GM23338 (cell line): Measurements from ENCODE around the gene STAT4. TPM values are rescaled to one million over a fixed set of nuclear protein-coding genes. Genes with fewer than 3 reads are reported as not detected.

Experiments
- ATAC-seq: fragments of 200-7000 bp; cut with Tn5 transposase; 3 replicates; pipeline ENCODE4 v1.9.1; 2020
- DNase-seq: peaks from one replicate; pipeline ENCODE4 v3.0.0-alpha.2; 2015; ENCODE audit warnings: low spot score
- H2AFZ ChIP-seq: fragments of 200-600 bp; sonication (generic); 2 replicates; pipeline ENCODE4 v1.8.0; 2016; ENCODE audit warnings: antibody characterized with exemption, mild to moderate bottlenecking, moderate library complexity
- H3F3A ChIP-seq: fragments of 200-600 bp; sonication (generic); replicated peaks from 2 replicates; pipeline ENCODE4 v1.8.0; 2017; ENCODE audit warnings: antibody characterized with exemption, mixed run types, low read depth
- H3K27ac ChIP-seq: fragments of 200-600 bp; sonication (generic); 2 replicates; pipeline ENCODE4 v1.6.1; 2016; ENCODE audit warnings: low read depth
- H3K27me3 ChIP-seq: fragments of 200-600 bp; sonication (generic); 2 replicates; pipeline ENCODE4 v1.8.0; 2016; ENCODE audit warnings: mild to moderate bottlenecking, mixed run types, moderate library complexity; ENCODE audit not compliant: insufficient read depth
- H3K36me3 ChIP-seq: fragments of 200-600 bp; sonication (generic); 2 replicates; pipeline ENCODE4 v1.8.0; 2016; ENCODE audit warnings: mild to moderate bottlenecking; ENCODE audit not compliant: insufficient read depth
- H3K4me1 ChIP-seq: fragments of 200-600 bp; sonication (generic); 2 replicates; pipeline ENCODE4 v1.8.0; 2016; ENCODE audit warnings: mild to moderate bottlenecking, moderate library complexity; ENCODE audit not compliant: insufficient read depth
- H3K4me2 ChIP-seq: fragments of 200-600 bp; sonication (generic); 2 replicates; pipeline ENCODE4 v1.7.1; 2017; ENCODE audit warnings: mixed run types
- H3K4me3 ChIP-seq: fragments of 200-600 bp; sonication (generic); 2 replicates; pipeline ENCODE4 v1.6.1; 2016; ENCODE audit warnings: mixed run types
- H3K79me2 ChIP-seq: fragments of 200-600 bp; sonication (generic); replicated peaks from 2 replicates; pipeline ENCODE4 v1.8.0; 2017; ENCODE audit warnings: mild to moderate bottlenecking; ENCODE audit not compliant: insufficient read depth
- H3K9me2 ChIP-seq: fragments of 200-600 bp; sonication (generic); 2 replicates; pipeline ENCODE4 v1.8.0; 2017; ENCODE audit not compliant: insufficient read depth
- H4K20me1 ChIP-seq: fragments of 200-600 bp; sonication (generic); replicated peaks from 2 replicates; pipeline ENCODE4 v1.8.0; 2017; ENCODE audit warnings: mild to moderate bottlenecking; ENCODE audit not compliant: insufficient read depth
- H3K27ac Mint-ChIP-seq: 2 replicates; pipeline ENCODE4 v1.8.0; 2020; ENCODE audit warnings: inconsistent platforms, mild to moderate bottlenecking, moderate library complexity, mixed read lengths
- H3K27me3 Mint-ChIP-seq: 3 replicates; pipeline ENCODE4 v1.8.0; 2022; ENCODE audit warnings: low read depth, mild to moderate bottlenecking, moderate library complexity, mixed read lengths, inconsistent platforms; ENCODE audit not compliant: insufficient read depth, poor library complexity
- H3K36me3 Mint-ChIP-seq: 3 replicates; pipeline ENCODE4 v1.8.0; 2021; ENCODE audit warnings: low read depth, mild to moderate bottlenecking, inconsistent platforms, moderate library complexity, mixed read lengths
- H3K4me1 Mint-ChIP-seq: 3 replicates; pipeline ENCODE4 v1.8.0; 2020; ENCODE audit warnings: mild to moderate bottlenecking, inconsistent platforms, mixed read lengths
- H3K4me3 Mint-ChIP-seq: 3 replicates; pipeline ENCODE4 v1.8.0; 2021; ENCODE audit warnings: moderate library complexity, mild to moderate bottlenecking, inconsistent platforms, mixed read lengths
- H3K9me3 Mint-ChIP-seq: 3 replicates; pipeline ENCODE4 v1.8.0; 2020; ENCODE audit warnings: moderate library complexity, mild to moderate bottlenecking, inconsistent platforms, mixed read lengths
- CREB1 ChIP-seq: fragments of 250-450 bp; sonication (Bioruptor Pico); IDR thresholded peaks from 2 replicates; pipeline ENCODE4 v1.5.0; 2020; ENCODE audit warnings: low read depth, mild to moderate bottlenecking, moderate library complexity
- ETS1 ChIP-seq: IDR thresholded peaks from 2 replicates; pipeline ENCODE4 v1.6.1; 2016; ENCODE audit warnings: antibody characterized with exemption
- EZH2 ChIP-seq: fragments of 200-600 bp; sonication (generic); IDR thresholded peaks from one replicate; pipeline ENCODE4 v1.8.0; 2017; ENCODE audit warnings: antibody characterized with exemption, mild to moderate bottlenecking, low read depth; ENCODE audit not compliant: unreplicated experiment
- EZH2phosphoT487 ChIP-seq: fragments of 200-600 bp; sonication (generic); IDR thresholded peaks from one replicate; pipeline ENCODE4 v1.8.1; 2018; ENCODE audit warnings: antibody characterized with exemption; ENCODE audit not compliant: unreplicated experiment
- JUNB ChIP-seq: IDR thresholded peaks from one replicate; pipeline ENCODE4 v1.6.1; 2016; ENCODE audit warnings: antibody characterized with exemption; ENCODE audit not compliant: unreplicated experiment
- NANOG ChIP-seq: IDR thresholded peaks from 2 replicates; pipeline ENCODE4 v1.6.1; 2016; ENCODE audit warnings: antibody characterized with exemption, borderline replicate concordance
- POLR2AphosphoS5 ChIP-seq: IDR thresholded peaks from 2 replicates; pipeline ENCODE4 v1.6.1; 2016; ENCODE audit warnings: antibody characterized with exemption, low read depth
- STAT1 ChIP-seq: IDR thresholded peaks from one replicate; pipeline ENCODE4 v1.6.1; 2016; ENCODE audit warnings: antibody characterized with exemption; ENCODE audit not compliant: unreplicated experiment
- ZNF114 ChIP-seq: fragments of 250-450 bp; sonication (Bioruptor Pico); IDR thresholded peaks from 2 replicates; pipeline ENCODE4 v1.5.0; 2020; ENCODE audit warnings: mild to moderate bottlenecking, moderate library complexity
- ZNF331 ChIP-seq: fragments of 250-450 bp; sonication (Bioruptor Pico); IDR thresholded peaks from 2 replicates; pipeline ENCODE4 v1.5.0; 2020; ENCODE audit warnings: low read depth, mild to moderate bottlenecking, moderate library complexity
- ZNF462 ChIP-seq: fragments of 250-450 bp; sonication (Bioruptor Pico); IDR thresholded peaks from 2 replicates; pipeline ENCODE4 v1.5.0; 2020; ENCODE audit warnings: mild to moderate bottlenecking, moderate library complexity
- polyA plus RNA-seq: library from polyadenylated mRNA; unstranded; fragments of >200 nt; fragmentation: Nextera tagmentation; extraction: Ambion mirVana; gene quantifications from 2 replicates; pipeline ENCODE4 v1.2.1, GENCODE V29; 2016
- total RNA-seq: library from RNA; depleted of rRNA; stranded (reverse); fragments of >200 nt; shearing (Covaris generic); gene quantifications from 2 replicates; pipeline ENCODE4 v1.2.3, GENCODE V29; 2014
- TF ChIP-seq, protein P1 (sequence below), 2 experiments: fragments of 200-600 bp in 1 of 2; sonication (generic) in 1 of 2; conservative IDR thresholded peaks; 2 replicates each; pipeline versions ENCODE4 v1.5.1 to v1.6.1; 2016 to 2017; ENCODE audit warnings: antibody characterized with exemption in 2 of 2, low read depth in 2 of 2, mild to moderate bottlenecking in 2 of 2, moderate library complexity in 1 of 2
- TF ChIP-seq, protein P2 (sequence below): IDR thresholded peaks from one replicate; pipeline ENCODE4 v1.6.1; 2018; ENCODE audit warnings: antibody characterized with exemption; ENCODE audit not compliant: unreplicated experiment

Gene STAT4
- total and polyA plus RNA-seq, 2 experiments from 2014 or later = 0.52 to 0.86 TPM

- Histone ChIP-seq H4K20me1 (no peaks in the 10 kb centered on the region), H3K79me2 (no peaks in the 10 kb centered on the region), H3K27ac (no peak overlapping the region), H3K4me2 (no peak overlapping the region), H3K4me1 (no peaks in the 10 kb centered on the region; the same call in 1 of the 2 replicates), H3F3A (no peaks in the 10 kb centered on the region), H2AFZ (no peak overlapping the region), H3K9me2 (no peaks in the 10 kb centered on the region), H3K4me3 (no peak overlapping the region), H3K36me3 (no peaks in the 10 kb centered on the region), H3K27me3 (no peaks in the 10 kb centered on the region)
- Mint-ChIP-seq H3K36me3 (no peaks in the 10 kb centered on the region), H3K9me3 (no peaks in the 10 kb centered on the region), H3K27ac (no peak overlapping the region), H3K27me3 (peaks cover 2% of the 10 kb centered on the region), H3K4me1 (peaks cover 10% of the 10 kb centered on the region), H3K4me3 (no peak overlapping the region)
- TF ChIP-seq, protein P1, sequence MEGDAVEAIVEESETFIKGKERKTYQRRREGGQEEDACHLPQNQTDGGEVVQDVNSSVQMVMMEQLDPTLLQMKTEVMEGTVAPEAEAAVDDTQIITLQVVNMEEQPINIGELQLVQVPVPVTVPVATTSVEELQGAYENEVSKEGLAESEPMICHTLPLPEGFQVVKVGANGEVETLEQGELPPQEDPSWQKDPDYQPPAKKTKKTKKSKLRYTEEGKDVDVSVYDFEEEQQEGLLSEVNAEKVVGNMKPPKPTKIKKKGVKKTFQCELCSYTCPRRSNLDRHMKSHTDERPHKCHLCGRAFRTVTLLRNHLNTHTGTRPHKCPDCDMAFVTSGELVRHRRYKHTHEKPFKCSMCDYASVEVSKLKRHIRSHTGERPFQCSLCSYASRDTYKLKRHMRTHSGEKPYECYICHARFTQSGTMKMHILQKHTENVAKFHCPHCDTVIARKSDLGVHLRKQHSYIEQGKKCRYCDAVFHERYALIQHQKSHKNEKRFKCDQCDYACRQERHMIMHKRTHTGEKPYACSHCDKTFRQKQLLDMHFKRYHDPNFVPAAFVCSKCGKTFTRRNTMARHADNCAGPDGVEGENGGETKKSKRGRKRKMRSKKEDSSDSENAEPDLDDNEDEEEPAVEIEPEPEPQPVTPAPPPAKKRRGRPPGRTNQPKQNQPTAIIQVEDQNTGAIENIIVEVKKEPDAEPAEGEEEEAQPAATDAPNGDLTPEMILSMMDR (conservative IDR thresholded peaks at IDR 0.05; ENCODE audit: low read depth in 2 of 2) = no peak
- no peak for TF ChIP-seq STAT1
- no peak for TF ChIP-seq EZH2phosphoT487
- no peak for TF ChIP-seq ZNF114
- no peak for TF ChIP-seq ZNF462 (CRISPR knock-in tag)
- no peak for TF ChIP-seq EZH2
- no peak for TF ChIP-seq ZNF331
- no peak for TF ChIP-seq NANOG
- TF ChIP-seq, protein P2, sequence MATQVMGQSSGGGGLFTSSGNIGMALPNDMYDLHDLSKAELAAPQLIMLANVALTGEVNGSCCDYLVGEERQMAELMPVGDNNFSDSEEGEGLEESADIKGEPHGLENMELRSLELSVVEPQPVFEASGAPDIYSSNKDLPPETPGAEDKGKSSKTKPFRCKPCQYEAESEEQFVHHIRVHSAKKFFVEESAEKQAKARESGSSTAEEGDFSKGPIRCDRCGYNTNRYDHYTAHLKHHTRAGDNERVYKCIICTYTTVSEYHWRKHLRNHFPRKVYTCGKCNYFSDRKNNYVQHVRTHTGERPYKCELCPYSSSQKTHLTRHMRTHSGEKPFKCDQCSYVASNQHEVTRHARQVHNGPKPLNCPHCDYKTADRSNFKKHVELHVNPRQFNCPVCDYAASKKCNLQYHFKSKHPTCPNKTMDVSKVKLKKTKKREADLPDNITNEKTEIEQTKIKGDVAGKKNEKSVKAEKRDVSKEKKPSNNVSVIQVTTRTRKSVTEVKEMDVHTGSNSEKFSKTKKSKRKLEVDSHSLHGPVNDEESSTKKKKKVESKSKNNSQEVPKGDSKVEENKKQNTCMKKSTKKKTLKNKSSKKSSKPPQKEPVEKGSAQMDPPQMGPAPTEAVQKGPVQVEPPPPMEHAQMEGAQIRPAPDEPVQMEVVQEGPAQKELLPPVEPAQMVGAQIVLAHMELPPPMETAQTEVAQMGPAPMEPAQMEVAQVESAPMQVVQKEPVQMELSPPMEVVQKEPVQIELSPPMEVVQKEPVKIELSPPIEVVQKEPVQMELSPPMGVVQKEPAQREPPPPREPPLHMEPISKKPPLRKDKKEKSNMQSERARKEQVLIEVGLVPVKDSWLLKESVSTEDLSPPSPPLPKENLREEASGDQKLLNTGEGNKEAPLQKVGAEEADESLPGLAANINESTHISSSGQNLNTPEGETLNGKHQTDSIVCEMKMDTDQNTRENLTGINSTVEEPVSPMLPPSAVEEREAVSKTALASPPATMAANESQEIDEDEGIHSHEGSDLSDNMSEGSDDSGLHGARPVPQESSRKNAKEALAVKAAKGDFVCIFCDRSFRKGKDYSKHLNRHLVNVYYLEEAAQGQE = no peak
- TF ChIP-seq POLR2AphosphoS5 = no peak
- no peak for TF ChIP-seq JUNB
- no peak for TF ChIP-seq ETS1
- no peak for TF ChIP-seq CREB1 (CRISPR knock-in tag)
- ATAC-seq (no peak), DNase-seq (no peak)
Observed at GRCh38 chr2:191039616-191040015, 111.2 kb downstream of the STAT4 start.
